Neutrophil (primary cell): ENCODE measurements around the gene ALOX12B.

Experiments used
- H3K27ac ChIP-seq: fragments of 200-600 bp; sonication (generic); 2 replicates; pipeline ENCODE4 v1.5.1; 2016; ENCODE audit warnings: mild to moderate bottlenecking, moderate library complexity
- H3K27me3 ChIP-seq: fragments of 200-600 bp; sonication (generic); 2 replicates; pipeline ENCODE4 v1.6.0; 2016; ENCODE audit warnings: mild to moderate bottlenecking
- H3K36me3 ChIP-seq: fragments of 200-600 bp; sonication (generic); 2 replicates; pipeline ENCODE4 v1.5.1; 2017
- H3K4me1 ChIP-seq, 2 experiments: fragments of 200-600 bp in 1 of 2; sonication (generic) in 1 of 2; 1 replicate in 1 of 2; 2 replicates in 1 of 2; pipeline versions ENCODE4 v1.5.1 to v1.6.1; 2013 to 2016; ENCODE audit warnings: low read depth in 1 of 2, low read length in 1 of 2, mild to moderate bottlenecking in 1 of 2, moderate library complexity in 1 of 2; ENCODE audit not compliant: control insufficient read depth in 1 of 2, insufficient read depth in 1 of 2
- H3K4me3 ChIP-seq, 2 experiments: fragments of 200-600 bp in 1 of 2; sonication (generic) in 1 of 2; 1 replicate in 1 of 2; 2 replicates in 1 of 2; pipeline ENCODE4 v1.5.1; 2013 to 2016; ENCODE audit warnings: low read depth in 1 of 2, low read length in 1 of 2, mild to moderate bottlenecking in 1 of 2, moderate library complexity in 1 of 2
- H3K9me3 ChIP-seq: fragments of 200-600 bp; sonication (generic); 2 replicates; pipeline ENCODE4 v1.5.1; 2016
- CTCF ChIP-seq: fragments of 200-600 bp; sonication (generic); IDR thresholded peaks from 2 replicates; pipeline ENCODE4 v1.5.1; 2016; ENCODE audit warnings: antibody characterized with exemption

ALOX12B gene

GRCh38 chr17:8119581-8120519 is 32.3 kb upstream of the ALOX12B start:
- H3K4me1 ChIP-seq: peaks cover 75 to 79% of the 10 kb centered on the region in 2 experiments
- H3K27me3 ChIP-seq: peaks cover 100% of the 10 kb centered on the region
- H3K36me3 ChIP-seq: no peaks in the 10 kb centered on the region
- no peak overlapping the region for H3K27ac ChIP-seq
- H3K4me3 ChIP-seq: peak overlapping the region in 1 of 2 experiments; percentile 60
- TF ChIP-seq CTCF: no peak
- no peaks in the 10 kb centered on the region for H3K9me3 ChIP-seq

- Histone ChIP-seq H3K27ac (no peak overlapping the region), H3K4me1 (peaks cover 67 to 70% of the 10 kb centered on the region in 2 experiments), H3K4me3 (peak overlapping the region; percentile 2 to 45), H3K9me3 (no peaks in the 10 kb centered on the region), H3K27me3 (peaks cover 100% of the 10 kb centered on the region), H3K36me3 (no peaks in the 10 kb centered on the region)
- TF ChIP-seq CTCF: peak; percentile 69
Measured at GRCh38 chr17:8118769-8119580, 31.5 kb upstream of the ALOX12B start.

- H3K27ac ChIP-seq: no peak within 1 kb of the TSS
- peak within 1 kb of the TSS; percentile 2 to 45 for H3K4me3 ChIP-seq
- no peak for TF ChIP-seq CTCF
- peaks cover 100% of the 10 kb centered on the region for H3K27me3 ChIP-seq
- H3K4me1 ChIP-seq: peaks cover 59 to 62% of the 10 kb centered on the region in 2 experiments
- no peaks in the 10 kb centered on the region for H3K9me3 ChIP-seq
- H3K36me3 ChIP-seq: no peaks in the 10 kb centered on the region
Measured at GRCh38 chr17:8117980-8118768, 30.7 kb upstream of the ALOX12B start, which contains the start of gene ALOXE3. Gene ALOXE3 (minus strand): TSS chr17:8118514. CDS start chr17:8117990, 524 bp downstream.

- Histone ChIP-seq H3K9me3 (no peaks in the 10 kb centered on the region), H3K4me3 (peak overlapping the region; percentile 2 to 45), H3K4me1 (peaks cover 52 to 55% of the 10 kb centered on the region in 2 experiments), H3K27ac (no peak overlapping the region), H3K27me3 (peaks cover 100% of the 10 kb centered on the region), H3K36me3 (no peaks in the 10 kb centered on the region)
- TF ChIP-seq CTCF: no peak
Measured at GRCh38 chr17:8117367-8117979, 30.0 kb upstream of the ALOX12B start.
